ENCODE data around the gene PCDHA7. TPM values are rescaled to one million over a fixed set of nuclear protein-coding genes. Genes with fewer than 3 reads are reported as not detected.

The PCDHA7 gene, protein sequence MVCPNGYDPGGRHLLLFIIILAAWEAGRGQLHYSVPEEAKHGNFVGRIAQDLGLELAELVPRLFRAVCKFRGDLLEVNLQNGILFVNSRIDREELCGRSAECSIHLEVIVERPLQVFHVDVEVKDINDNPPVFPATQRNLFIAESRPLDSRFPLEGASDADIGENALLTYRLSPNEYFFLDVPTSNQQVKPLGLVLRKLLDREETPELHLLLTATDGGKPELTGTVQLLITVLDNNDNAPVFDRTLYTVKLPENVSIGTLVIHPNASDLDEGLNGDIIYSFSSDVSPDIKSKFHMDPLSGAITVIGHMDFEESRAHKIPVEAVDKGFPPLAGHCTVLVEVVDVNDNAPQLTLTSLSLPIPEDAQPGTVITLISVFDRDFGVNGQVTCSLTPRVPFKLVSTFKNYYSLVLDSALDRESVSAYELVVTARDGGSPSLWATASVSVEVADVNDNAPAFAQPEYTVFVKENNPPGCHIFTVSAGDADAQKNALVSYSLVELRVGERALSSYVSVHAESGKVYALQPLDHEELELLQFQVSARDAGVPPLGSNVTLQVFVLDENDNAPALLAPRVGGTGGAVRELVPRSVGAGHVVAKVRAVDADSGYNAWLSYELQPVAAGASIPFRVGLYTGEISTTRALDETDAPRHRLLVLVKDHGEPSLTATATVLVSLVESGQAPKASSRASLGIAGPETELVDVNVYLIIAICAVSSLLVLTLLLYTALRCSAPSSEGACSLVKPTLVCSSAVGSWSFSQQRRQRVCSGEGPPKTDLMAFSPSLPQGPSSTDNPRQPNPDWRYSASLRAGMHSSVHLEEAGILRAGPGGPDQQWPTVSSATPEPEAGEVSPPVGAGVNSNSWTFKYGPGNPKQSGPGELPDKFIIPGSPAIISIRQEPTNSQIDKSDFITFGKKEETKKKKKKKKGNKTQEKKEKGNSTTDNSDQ
- 0.36 and 0.49 TPM in 2 replicates for total RNA-seq

DNA sequence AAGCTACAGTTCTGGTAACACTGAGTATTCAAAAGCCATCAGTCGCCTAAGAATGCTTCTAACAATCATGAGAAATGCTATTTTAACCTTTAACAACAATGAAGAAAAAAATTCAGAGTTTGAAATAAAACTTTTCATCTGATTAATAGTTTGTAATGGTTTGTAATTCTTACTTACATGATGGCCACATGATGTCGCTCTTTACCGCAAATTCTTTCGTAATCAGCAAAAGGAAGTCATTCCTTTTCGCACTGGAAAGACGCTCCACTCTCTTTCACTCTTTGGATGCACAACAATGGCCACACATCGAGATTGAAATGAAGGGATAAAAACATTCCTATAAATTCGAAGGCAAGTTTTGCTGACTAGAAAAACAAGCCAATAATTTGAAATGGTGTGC, at the start of gene PCDHA7:
TSS of gene PCDHA7 (plus strand) at position 277 of the 400 bp plus-strand sequence. CDS start at position 392, 115 bp downstream.

DNA sequence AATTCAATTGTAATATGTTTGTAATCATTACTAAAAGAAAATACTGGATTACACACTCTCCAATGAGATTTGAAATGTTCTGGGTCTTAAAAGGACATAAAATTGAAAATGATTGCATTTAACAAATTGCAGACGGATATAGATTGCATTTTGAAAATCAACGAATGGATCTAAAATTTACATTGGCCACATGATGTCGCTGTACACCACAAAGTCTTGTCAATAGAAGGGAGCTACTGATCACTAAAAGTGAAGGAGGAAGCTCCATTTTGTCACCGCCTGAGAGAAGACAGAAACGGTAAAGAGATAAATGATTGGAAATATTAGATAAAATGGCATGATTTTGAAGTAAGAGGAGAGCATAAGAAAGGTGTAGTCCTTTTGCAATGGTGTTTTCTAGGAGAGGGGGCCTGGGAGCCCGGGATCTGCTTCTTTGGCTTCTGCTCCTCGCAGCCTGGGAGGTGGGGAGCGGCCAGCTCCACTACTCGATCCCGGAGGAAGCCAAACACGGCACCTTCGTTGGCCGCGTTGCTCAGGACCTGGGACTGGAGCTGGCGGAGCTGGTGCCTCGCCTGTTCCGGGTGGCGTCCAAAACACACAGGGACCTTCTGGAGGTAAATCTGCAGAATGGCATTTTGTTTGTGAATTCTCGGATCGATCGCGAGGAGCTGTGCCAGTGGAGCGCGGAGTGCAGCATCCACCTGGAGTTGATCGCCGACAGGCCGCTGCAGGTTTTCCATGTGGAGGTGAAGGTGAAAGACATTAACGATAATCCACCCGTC, 48.0 kb upstream of the PCDHA7 start, which contains the start of gene PCDHA1:
TSS of gene PCDHA1 (plus strand) at position 236 of the 782 bp plus-strand sequence.

DNA sequence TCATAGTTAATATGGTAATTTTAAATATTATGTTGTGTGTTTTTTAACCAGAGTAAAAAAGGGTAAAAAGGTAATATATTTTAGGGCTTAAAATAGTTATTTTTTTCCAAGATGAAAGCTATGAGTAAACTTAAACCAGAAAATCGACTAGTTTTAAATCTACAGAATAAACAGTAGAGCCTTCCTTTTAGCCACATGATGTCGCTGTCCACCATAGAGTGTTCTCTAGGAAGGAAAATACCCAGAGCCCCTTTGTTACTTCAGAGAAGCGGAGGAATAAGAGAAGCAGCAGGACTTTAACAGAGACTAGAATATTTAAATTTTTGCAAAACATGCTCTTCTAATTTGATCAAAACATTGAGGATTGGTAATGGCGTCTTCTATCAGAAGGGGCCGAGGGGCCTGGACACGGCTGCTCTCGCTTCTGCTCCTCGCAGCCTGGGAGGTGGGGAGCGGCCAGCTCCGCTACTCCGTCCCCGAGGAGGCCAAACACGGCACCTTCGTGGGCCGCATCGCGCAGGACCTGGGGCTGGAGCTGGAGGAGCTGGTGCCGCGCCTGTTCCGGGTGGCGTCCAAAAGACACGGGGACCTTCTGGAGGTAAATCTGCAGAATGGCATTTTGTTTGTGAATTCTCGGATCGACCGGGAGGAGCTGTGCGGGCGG, 39.3 kb upstream of the PCDHA7 start, which contains the start of gene PCDHA2:
TSS of gene PCDHA2 (plus strand) at position 258 of the 664 bp plus-strand sequence.

DNA sequence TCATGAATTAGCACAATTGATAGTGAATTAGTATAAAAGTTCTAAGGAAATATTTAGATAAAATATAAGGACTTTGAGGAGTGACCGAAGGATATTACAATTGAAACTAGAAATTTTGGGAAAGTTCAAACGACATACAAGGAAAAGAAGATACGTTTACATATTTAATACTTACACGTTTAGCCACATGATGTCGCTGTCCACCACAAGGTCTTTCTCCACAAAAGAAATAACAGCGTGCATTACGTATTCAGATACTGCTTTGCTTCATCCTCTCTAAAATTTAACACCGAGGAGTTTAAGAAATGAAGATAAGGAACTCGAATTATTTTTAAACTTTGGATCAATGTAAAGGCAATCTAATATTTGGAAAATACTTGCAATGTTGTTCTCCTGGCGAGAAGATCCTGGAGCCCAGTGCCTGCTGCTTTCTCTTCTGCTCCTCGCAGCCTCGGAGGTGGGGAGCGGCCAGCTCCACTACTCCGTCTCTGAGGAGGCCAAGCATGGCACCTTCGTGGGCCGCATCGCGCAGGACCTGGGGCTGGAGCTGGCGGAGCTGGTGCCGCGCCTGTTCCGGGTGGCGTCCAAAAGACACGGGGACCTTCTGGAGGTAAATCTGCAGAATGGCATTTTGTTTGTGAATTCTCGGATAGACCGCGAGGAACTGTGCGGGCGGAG, 33.1 kb upstream of the PCDHA7 start, which contains the start of gene PCDHA3:
TSS of gene PCDHA3 (plus strand) at position 242 of the 678 bp plus-strand sequence.

DNA sequence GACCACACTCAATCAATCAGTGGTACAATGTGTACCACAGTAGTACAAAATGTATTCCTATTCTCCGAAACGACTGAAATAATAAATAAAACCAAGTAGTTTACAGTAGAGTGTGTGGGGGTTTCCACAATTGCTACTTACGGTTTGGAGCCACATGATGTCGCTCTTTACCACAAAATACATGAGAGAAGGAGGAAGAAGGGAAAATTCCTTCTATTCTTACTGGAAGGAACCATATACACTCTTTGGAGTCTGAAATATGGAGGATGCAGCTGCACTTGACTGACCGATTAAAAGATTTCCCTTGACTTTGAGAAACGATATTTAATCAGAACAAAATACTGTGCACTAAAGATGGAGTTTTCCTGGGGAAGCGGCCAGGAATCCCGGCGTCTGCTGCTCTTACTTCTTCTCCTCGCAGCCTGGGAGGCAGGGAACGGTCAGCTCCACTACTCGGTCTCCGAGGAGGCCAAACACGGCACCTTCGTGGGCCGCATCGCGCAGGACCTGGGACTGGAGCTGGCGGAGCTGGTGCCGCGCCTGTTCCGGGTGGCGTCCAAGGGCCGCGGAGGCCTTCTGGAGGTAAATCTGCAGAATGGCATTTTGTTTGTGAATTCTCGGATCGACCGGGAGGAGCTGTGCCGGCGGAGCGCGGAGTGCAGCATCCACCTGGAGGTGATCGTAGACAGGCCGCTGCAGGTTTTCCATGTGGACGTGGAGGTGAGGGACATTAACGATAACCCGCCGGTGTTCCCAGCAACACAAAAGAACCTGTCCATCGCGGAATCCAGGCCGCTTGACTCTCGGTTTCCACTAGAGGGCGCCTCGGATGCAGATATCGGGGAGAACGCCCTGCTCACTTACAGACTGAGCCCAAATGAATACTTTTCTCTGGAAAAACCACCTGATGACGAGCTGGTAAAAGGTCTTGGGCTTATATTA, 27.0 kb upstream of the PCDHA7 start, which contains the start of gene PCDHA4:
TSS of gene PCDHA4 (plus strand) at position 235 of the 942 bp plus-strand sequence.

DNA sequence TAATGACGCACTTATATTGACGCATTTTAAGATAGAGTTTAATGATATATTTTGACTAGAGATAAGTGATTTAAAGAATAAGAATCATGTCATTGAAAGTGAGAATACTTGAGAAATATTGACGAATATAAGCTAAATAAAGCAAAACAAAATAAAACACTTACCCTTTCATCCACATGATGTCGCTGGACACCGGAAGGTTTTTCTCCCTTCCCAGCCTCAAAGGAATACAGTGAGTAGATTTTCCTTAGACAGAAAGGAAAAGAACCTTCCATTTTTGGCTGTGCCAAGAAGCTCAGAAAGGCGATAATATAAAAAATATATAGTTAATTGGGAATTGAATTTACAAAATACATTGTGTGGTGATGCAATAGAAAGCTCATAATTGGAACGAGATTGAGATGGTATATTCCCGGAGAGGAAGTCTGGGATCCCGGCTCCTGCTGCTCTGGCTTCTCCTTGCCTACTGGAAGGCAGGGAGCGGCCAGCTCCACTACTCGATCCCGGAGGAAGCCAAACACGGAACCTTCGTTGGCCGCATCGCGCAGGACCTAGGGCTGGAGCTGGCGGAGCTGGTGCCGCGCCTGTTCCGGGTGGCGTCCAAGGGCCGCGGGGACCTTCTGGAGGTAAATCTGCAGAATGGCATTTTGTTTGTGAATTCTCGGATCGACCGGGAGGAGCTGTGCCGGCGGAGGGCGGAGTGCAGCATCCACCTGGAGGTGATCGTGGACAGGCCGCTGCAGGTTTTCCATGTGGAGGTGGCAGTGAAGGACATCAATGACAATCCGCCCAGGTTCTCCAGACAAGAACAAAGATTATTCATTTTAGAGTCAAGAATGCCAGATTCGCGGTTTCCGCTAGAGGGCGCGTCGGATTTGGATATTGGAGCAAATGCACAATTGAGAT, 12.4 kb upstream of the PCDHA7 start, which contains the start of gene PCDHA5:
TSS of gene PCDHA5 (plus strand) at position 239 of the 906 bp plus-strand sequence.

DNA sequence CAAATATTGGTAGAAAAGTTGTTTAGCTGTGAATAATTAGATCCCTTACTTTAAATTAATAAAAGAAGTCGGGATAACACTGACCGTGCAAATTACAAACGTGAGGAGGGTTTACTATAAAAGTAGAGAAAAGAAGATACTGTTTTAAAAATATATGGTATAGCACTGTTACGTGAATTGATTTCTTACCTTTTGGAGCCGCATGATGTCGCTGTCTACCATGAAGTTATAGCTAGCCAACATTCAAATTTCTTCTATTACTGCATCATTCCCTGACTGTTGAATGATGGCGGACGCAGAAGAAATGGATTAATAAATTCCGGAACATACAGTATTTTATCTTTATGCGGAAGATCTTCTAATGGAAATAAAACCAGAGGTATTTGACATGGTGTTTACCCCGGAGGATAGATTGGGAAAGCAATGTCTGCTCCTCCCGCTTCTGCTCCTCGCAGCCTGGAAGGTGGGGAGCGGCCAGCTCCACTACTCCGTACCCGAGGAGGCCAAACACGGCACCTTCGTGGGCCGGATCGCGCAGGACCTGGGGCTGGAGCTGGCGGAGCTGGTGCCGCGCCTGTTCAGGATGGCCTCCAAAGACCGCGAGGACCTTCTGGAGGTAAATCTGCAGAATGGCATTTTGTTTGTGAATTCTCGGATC, 6.2 kb upstream of the PCDHA7 start, which contains the start of gene PCDHA6:
TSS of gene PCDHA6 (plus strand) at position 257 of the 658 bp plus-strand sequence. CDS start at position 389, 132 bp downstream.

DNA sequence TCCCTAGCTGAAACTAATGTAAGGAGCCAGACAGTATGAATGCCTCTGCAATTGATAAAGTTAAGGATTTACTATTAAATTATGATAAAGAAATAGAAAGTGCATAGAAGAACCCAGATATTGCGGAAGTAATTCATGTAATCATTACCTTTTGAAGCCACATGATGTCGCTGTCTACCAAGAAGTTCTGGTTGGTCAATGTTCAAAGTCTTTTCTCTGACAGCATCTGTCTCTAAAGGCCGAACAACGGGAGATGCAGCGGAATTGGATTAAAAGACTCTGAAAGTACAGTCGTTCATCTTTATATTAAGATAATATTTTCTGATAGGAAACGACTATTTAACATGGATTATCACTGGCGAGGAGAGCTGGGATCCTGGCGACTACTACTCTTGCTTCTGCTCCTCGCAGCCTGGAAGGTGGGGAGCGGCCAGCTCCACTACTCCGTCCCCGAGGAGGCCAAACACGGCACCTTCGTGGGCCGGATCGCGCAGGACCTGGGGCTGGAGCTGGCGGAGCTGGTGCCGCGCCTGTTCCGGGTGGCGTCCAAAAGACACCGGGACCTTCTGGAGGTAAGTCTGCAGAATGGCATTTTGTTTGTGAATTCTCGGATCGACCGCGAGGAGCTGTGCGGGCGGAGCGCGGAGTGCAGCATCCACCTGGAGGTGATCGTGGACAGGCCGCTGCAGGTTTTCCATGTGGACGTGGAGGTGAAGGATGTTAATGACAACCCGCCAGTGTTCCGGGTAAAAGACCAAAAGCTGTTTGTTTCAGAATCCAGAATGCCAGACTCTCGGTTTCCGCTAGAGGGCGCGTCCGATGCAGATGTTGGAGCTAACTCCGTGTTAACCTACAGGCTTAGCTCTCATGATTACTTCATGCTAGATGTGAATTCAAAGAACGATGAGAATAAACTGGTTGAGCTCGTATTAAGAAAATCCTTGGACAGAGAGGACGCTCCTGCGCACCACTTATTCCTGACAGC, 7.2 kb downstream of the PCDHA7 start, which contains the start of gene PCDHA8:
TSS of gene PCDHA8 (plus strand) at position 210 of the 985 bp plus-strand sequence. CDS start at position 345, 135 bp downstream.

DNA sequence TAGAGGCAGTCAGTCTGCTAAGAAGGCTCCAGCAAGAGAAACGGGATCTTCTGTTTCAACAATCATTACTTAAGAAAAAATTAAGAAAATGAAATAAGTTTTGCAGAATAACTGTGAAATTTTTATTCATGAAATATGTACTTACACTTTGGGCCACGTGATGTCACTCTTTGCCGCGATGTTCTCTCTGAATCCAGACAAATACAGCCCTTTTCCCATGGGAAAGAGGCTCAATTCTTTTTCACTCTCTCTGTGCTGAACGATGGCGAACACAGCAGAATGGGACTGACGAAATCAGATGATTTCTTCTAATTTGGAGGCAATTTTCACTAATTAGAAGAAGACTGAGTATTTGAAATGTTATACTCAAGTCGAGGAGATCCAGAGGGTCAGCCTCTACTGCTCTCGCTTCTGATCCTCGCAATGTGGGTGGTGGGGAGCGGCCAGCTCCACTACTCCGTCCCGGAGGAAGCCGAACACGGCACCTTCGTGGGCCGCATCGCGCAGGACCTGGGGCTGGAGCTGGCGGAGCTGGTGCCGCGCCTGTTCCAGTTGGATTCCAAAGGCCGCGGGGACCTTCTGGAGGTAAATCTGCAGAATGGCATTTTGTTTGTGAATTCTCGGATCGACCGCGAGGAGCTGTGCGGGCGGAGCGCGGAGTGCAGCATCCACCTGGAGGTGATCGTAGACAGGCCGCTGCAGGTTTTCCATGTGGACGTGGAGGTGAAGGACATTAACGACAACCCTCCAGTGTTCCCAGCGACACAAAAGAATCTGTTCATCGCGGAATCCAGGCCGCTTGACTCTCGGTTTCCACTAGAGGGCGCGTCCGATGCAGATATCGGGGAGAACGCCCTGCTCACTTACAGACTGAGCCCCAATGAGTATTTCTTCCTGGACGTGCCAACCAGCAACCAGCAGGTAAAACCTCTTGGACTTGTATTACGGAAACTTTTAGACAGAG, 14.4 kb downstream of the PCDHA7 start, which contains the start of gene PCDHA9:
TSS of gene PCDHA9 (plus strand) at position 244 of the 964 bp plus-strand sequence. CDS start at position 358, 114 bp downstream.

DNA sequence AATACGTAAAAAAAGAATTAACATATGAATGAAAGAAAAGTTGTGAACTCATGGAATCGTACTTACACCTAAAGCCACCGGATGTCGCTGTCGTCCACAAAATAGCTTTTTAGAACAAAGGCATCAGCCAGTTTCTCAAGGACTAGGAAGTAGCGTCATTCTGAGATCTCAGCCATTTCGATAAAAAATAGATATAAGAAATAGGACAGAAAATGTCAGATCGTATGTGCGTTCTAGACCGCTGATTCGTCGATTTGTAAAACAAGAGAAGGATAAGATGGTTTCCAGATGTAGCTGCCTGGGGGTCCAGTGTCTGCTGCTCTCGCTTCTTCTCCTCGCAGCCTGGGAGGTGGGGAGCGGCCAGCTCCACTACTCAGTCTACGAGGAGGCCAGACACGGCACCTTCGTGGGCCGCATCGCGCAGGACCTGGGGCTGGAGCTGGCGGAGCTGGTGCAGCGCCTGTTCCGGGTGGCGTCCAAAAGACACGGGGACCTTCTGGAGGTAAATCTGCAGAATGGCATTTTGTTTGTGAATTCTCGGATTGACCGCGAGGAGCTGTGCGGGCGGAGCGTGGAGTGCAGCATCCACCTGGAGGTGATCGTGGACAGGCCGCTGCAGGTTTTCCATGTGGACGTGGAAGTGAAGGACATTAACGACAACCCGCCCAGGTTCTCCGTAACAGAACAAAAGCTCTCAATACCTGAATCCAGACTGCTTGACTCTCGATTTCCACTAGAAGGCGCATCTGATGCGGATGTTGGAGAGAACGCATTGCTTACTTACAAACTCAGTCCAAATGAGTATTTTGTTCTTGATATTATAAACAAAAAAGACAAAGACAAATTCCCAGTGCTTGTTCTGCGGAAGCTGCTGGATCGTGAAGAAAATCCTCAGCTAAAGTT, 22.0 kb downstream of the PCDHA7 start, which contains the start of gene PCDHA10:
TSS of gene PCDHA10 (plus strand) at position 126 of the 903 bp plus-strand sequence. CDS start at position 278, 152 bp downstream.

DNA sequence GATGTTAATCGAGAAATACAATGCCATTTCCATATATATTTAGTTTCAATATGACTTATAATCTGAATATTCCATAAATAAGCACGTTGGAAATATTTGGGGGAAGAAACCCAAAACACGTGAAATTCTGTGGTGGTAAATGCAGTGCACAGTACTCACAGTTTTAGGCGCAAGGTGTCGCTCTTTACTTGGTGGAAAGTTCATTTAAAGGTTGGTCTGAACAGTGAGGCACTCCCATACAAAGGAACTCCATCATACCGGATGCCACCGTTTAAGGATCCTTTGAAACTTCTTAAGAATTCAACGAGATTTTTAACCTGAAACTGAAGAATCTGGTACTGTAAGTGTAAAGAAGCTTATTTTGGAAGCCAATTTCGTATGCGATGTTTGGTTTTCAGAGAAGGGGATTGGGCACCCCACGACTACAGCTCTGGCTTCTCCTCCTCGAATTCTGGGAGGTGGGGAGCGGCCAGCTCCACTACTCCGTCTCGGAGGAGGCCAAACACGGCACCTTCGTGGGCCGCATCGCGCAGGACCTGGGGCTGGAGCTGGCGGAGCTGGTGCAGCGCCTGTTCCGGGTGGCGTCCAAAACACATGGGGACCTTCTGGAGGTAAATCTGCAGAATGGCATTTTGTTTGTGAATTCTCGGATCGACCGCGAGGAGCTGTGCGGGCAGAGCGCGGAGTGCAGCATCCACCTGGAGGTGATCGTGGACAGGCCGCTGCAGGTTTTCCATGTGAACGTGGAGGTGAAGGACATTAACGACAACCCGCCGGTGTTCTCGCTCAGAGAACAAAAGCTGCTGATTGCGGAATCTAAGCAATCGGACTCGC, 34.9 kb downstream of the PCDHA7 start, which contains the start of gene PCDHA11:
TSS of gene PCDHA11 (plus strand) at position 237 of the 834 bp plus-strand sequence. CDS start at position 384, 147 bp downstream.

